ENCODE results near the gene CCDC121. TPM values are rescaled to one million over a fixed set of nuclear protein-coding genes. Genes with fewer than 3 reads are reported as not detected.
"Not testable (repeated sequence)": the region's sequence is repeated elsewhere in the genome, so short reads cannot be mapped to it uniquely, and the experiment has no call there.

CCDC121 gene
- total RNA-seq, 1 donor from 2014 or later, result 2.7 TPM

DNA sequence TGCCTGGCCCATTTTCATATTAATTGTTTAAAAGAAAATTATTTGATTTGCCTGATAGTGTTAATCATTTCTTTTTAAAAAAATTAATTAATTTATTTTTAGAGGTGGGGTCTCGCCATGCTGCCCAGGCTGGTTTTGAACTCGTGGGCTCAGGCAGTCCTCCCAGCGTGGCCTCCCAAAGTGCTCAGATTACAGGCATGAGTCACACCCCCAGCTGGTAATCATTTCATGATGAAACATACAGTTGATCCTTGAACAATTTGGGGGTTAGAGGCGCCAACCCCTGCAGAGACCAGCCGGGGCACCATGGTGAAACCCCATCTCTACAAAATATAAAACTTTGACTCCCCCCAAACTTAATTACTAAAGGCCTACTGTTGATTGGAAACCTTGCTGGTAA, 8.0 kb upstream of the CCDC121 start:
- no peak for DNase-seq

DNA sequence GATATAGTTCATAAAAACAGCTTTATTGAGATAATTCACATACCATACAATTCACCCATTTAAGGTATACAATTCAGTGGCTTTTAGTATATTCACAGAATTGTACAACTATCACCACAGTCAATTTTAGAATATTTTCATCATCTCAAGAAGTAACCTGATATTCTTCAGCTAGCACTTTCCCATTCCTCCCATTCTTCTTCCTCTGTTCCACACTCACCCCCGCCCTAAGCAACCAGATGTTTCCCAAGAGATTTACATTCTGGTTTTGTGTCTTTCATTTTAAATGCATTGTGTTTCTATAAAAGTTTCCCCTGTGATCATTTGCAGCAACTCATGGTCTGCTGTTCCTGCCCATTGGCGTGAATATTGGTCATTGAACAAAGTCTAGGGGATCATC, 5.5 kb upstream of the CCDC121 start:
- no peak for DNase-seq

- DNase-seq, result not testable (repeated sequence)
Measured at GRCh38 chr2:27630257-27630656, 1.4 kb upstream of the CCDC121 start.

DNA sequence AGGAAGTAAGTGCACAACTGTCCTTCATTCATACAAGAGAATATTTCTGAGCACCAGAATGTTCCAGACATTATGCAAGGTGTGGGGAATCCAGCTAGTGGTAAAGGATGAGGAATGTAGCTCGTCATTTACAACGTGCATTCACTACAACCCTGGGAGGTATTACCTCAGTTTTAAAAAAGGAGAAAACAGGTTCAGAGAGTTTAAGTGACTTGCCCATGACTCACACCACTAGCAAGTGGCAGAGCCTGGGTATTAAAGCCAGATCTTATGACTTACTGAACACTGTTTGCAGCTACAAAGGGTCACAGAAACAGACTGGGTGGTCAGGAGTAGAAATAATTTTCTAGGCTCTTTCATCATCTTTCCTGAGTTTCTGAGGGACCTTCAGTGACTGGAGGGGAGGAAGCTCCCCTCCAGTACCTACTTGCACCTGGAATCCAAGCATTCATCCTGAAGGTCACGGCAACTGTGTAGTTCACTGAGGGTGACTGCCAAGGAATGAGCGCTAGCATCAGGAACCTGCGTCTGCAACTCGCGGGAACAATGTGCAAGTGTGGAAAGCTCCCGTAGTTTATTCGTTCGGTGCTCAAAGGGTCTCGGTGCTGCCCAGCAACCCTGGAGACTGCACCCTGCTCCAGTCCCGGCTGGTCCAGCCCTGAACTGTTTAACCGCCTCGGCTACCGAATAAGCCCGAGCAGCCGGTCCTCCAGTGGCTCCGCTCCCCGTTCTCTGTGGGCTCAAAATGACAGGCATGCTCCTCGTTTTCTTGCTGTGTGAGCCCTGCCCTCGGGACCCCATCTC, 647 bp downstream of the CCDC121 start:
- peak; percentile 61 for DNase-seq

- peak; percentile 49 for DNase-seq
Measured at GRCh38 chr2:27626921-27627320, 1.9 kb downstream of the CCDC121 start.

DNA sequence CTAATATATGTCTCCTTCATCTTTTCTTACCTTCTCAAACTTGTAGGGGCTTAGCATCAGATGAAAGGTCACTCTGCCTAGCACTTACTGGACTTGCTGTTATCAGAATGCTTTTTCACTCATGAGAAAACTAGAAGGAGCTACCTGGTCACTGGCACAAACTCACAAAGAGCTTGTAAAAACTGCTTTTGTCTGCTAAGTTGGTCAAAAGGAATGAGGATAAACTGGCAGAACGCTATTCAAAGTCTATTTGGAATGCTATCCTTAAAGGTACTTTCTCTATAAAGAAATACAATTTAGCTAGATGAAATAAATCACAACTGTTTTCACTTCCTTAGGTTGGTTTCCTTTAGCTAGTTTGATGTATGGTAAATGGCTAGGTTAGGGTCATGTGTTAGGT, 2.5 kb downstream of the CCDC121 start:
- DNase-seq, result not testable (repeated sequence)

- DNase-seq, result no peak
Measured at GRCh38 chr2:27624943-27625342, 3.9 kb downstream of the CCDC121 start.

- peak; percentile 47 for DNase-seq
Measured at GRCh38 chr2:27622921-27623384, 5.9 kb downstream of the CCDC121 start.

DNA sequence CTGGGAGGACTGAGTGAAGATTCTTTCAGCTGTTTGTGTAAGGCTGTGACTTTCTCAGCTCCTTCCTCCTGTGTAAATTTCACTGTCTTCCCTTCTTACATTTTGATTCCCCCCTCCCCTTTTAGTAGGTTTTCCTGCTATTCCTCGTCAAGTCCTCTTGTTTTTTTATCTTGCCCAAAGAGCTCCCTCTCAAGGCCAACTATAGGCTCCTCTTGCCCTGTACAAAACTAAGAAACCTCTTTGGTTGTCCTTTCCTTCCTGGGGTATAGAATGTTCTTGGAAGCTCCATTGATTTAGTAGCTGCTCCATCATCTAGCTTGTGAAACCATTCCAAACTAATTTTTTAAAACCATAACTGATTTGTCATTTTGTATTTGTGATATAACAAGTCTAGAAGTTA, 7.3 kb downstream of the CCDC121 start:
- peak; percentile 15 for DNase-seq

- no peak for DNase-seq
Measured at GRCh38 chr2:27615316-27615715, 13.5 kb downstream of the CCDC121 start.

DNA sequence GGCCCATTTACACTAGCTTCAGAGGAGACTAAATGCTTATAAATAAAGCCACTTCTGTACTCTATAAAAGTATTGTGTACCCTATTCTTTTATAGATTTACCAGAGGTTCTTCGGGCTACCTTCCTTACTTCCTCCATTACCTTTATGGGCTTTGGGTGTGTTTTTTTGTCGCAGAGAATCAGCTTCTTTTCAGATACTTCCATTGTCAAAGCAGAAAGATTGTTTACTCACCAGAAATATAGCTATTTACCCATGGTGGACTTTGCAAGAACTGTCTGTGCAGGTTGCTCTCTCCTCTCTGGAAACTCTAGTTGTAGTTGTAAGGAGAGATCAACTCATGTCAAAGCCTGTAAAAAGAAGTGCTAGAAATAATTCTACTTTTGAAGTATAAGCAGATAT, 14.8 kb downstream of the CCDC121 start:
- no peak for DNase-seq

DNA sequence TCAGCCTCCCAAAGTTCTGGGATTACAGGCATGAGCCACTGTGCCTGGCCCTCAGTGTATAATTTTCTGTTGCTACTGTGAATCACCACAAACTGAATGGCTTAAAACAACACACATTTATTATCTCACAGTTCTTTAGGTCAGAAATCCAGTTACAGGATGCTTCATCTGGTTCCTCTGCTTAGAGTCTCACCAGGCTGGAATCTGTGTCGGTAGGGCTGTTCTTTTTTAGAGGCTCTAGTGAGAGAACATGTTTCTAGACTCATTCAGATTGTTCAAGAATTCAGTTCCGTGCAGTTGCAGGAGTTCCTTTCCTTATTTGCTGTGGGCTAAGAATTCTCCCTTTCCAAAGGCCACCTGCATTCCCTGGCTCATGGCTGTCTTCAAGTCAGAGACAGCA, 22.2 kb downstream of the CCDC121 start:
- DNase-seq, result no peak

DNA sequence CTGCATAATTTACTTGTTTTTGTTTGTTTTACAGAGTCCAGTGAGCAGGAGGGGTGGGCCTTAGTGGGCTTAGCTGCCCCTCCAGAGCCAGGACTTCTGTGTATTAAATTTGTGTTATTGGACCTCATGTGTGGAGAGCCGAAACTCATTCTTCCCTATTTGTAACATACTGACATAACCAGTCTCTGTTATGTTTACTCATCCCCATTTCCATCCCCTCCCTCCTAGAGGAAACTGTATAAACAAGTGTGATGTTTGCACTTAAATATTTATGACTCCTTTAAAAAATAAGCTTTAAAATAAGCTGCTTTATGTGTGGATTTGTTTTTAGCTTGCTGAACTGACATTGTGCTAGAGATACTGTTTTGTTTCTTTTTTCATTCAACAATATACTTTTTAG, 32.2 kb downstream of the CCDC121 start:
- no peak for DNase-seq

- DNase-seq, result not testable (repeated sequence)
Measured at GRCh38 chr2:27595412-27595811, 33.4 kb downstream of the CCDC121 start.

DNA sequence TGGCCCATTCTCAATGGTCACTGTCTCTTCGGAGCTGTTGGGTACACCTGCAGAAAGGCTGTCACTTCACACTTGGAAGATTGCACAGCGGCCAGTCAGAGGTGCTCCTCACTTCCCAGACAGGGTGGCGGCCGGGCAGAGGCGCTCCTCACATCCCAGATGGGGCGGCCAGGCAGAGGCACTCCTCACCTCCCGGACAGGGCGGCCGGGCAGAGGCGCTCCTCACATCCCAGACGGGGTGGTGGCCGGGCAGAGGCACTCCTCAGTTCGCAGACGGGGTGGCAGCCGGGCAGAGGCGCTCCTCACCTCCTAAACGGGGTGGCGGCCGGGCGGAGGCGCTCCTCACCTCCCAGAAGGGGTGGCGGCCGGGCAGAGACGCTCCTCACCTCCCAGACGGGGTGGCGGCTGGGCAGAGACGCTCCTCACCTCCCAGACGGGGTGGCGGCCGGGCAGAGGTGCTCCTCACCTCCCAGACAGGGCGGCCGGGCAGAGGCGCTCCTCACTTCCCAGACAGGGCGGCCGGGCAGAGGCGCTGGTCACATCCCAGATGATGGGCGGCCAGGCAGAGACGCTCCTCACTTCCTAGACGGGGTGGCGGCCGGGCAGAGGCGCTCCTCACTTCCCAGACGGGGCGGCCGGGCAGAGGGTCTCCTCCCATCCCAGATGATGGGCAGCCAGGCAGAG, 34.6 kb downstream of the CCDC121 start:
- not testable (repeated sequence) for DNase-seq

- DNase-seq, result no peak
Measured at GRCh38 chr2:27593240-27593639, 35.6 kb downstream of the CCDC121 start.

GRCh38 chr2:27591745-27592144, 37.1 kb downstream of the CCDC121 start:
- no peak for DNase-seq

GRCh38 chr2:27588308-27588707, 40.5 kb downstream of the CCDC121 start:
- DNase-seq, result no peak

DNA sequence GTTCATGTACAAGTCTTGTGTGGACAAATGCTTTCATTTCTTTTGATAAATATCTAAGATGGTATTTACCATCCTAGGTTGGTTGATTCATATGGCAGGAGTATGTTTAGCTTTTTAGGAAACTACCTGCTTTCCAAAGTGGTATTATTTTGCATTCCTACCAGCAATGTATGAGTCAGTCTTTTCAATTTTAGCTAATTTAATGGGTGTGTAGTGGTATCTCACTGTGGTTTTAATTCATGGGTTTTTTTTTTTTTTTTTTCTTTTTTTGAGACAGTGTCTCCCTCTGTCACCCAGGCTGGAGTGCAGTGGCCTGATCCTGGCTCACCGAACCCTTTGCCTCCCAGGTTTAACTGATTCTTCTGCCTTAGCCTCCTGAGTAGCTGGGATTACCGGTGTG, 41.8 kb downstream of the CCDC121 start:
- no peak for DNase-seq

DNA sequence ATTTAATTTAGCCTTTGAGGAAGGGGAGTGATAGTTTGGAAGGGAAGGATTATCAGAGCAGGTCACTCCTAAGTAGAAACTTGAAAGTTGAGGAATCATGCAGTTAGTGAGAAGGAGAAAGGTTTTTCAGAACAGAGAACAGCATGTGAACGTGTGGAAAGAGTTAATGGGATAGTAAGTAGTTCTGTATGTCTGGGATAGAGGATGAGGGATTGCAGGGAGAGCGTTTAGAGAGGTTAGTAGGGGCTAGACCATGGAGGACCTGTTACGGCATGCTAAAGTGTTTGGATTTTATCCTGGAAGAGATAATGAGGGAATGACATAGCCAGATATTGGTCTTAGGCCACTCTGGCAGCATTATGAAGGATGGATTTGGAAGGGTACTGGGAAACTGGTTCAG, 44.2 kb downstream of the CCDC121 start:
- no peak for DNase-seq

DNA sequence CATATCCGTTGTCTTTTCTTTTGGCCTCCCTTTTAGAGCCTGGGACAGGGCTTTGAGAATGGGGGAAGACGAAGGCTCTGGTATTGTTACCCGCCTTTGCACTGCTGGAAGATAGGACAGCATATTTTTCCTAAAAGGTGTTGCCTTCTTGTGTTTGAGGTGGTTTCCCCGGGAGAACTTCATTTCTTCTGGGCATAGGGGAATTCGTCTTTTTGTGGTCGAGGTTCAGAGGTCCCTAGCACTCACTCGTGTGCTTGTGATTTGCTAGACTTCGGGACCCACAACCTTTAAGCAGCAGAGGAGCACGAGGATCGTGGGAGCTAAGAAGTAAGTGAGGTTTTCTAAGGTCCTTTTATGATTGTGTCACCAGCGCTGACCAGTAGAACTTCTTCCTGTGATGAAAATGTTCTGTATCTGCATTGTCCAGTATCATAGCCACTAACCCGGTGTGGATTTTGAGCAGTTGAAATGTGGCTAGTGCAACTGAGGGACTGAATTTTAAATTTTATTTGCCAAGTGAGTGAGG, 45.4 kb downstream of the CCDC121 start:
- DNase-seq, result peak; percentile 43

DNA sequence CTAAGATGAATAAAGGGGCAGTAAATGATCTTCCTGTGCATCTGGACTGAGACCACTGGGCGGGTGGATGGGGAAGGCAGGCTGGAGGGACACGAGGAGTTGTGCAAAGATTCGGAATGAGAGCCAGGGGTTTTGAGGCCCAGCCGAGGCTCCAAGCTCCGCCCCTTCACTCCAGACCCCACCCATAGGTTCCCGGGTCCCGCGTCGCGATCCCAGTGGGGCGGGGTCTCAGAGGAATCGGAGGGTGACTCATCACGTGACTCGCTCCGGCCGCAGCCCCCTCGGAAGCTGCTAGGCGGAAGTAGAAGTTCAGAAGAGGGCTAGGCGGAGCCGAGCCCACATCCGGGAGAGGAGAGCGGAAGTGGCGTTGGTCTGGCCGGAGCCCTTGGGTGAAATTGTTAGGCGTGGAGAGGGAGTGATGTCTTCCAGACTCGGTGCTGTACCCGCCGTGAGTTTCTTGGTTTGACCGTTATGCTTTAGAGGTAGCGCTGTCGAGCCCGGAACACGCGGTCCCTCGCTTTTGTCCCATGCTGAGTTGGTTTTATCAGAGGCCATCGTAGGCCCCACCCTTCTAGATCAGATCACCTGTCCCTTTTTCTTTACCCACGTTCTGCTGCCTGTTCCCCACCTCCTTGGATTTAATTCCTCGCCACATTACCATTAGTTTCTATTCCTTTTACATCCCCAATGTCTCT, 46.0 kb downstream of the CCDC121 start, which contains the start of gene ZNF512:
TSS of gene ZNF512 (plus strand) at position 348 of the 695 bp plus-strand sequence. CDS start at position 419, 71 bp downstream.
- peak; percentile 90 for DNase-seq

DNA sequence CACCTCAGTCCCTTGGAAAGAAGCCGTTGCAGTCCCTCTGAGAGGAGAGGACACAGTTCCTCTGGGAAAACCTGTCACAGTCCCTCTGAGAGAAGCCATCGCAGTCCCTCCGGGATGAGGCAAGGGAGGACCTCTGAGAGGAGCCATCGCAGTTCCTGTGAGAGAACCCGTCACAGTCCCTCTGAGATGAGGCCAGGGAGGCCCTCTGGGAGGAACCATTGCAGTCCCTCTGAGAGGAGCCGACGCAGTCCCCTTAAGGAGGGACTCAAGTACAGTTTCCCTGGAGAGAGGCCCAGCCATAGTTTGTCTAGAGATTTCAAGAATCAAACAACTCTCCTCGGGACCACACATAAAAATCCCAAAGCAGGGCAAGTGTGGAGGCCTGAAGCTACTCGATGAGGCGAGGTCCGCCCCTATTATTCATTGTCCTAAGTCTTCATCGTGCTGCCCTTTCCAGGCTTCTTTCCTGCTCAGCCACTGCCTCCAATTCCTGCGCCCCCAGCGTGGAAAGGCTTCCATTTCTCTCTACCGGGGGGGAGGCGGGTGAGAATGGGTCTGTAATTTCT, 46.6 kb downstream of the CCDC121 start:
- DNase-seq, result peak; percentile 9

Data from dermis blood vessel endothelial cell (primary cell).